ENCODE data around the gene MSH4.
A peak's percentile ranks its signal among the peaks of the same experiment; 100 is the strongest.
"Not testable (repeated sequence)": the region's sequence is repeated elsewhere in the genome, so short reads cannot be mapped to it uniquely, and the experiment has no call there.

The MSH4 gene

GRCh38 chr1:75771978-75772377, 24.7 kb upstream of the MSH4 start:
- Histone ChIP-seq H3K9me2 (ENCODE audit: low read depth, low read length) (no peaks in the 10 kb centered on the region), H3K9ac (ENCODE audit: low read length) (no peak overlapping the region), H3K9me3 (ENCODE audit: low read length) (no peaks in the 10 kb centered on the region; the same call in 1 of the 2 replicates), H3K27me3 (ENCODE audit: insufficient read depth, low read length) (no peaks in the 10 kb centered on the region), H3K4me2 (ENCODE audit: low read length) (no peak overlapping the region), H2AFZ (ENCODE audit: low read length) (no peak overlapping the region), H3K27ac (ENCODE audit: low read depth, low read length, poor library complexity, severe bottlenecking) (no peak overlapping the region), H3K4me3 (ENCODE audit: low read depth, low read length, poor library complexity, severe bottlenecking) (no peak overlapping the region), H3K4me1 (ENCODE audit: insufficient read depth, low read length, severe bottlenecking) (no peaks in the 10 kb centered on the region), H4K20me1 (ENCODE audit: insufficient read depth, low read length) (no peaks in the 10 kb centered on the region), H3F3A (ENCODE audit: insufficient read depth, low read length) (no peaks in the 10 kb centered on the region), H3K79me2 (ENCODE audit: insufficient read depth, low read length) (no peaks in the 10 kb centered on the region), H3K36me3 (ENCODE audit: insufficient read depth, low read length) (no peaks in the 10 kb centered on the region)
- TF ChIP-seq EZH2 (IDR thresholded peaks at IDR 0.05; ENCODE audit: borderline replicate concordance, low read length) (no peak), CTCF (IDR thresholded peaks at IDR 0.05; ENCODE audit: low read length) (no peak)

- not testable (repeated sequence) for H3K27ac ChIP-seq (ENCODE audit: low read depth, low read length, poor library complexity, severe bottlenecking); H3F3A ChIP-seq (ENCODE audit: insufficient read depth, low read length); H3K9me3 ChIP-seq (ENCODE audit: low read length); H3K36me3 ChIP-seq (ENCODE audit: insufficient read depth, low read length); H4K20me1 ChIP-seq (ENCODE audit: insufficient read depth, low read length); H3K79me2 ChIP-seq (ENCODE audit: insufficient read depth, low read length); H3K4me2 ChIP-seq (ENCODE audit: low read length); H3K4me3 ChIP-seq (ENCODE audit: low read depth, low read length, poor library complexity, severe bottlenecking); H3K27me3 ChIP-seq (ENCODE audit: insufficient read depth, low read length); H3K4me1 ChIP-seq (ENCODE audit: insufficient read depth, low read length, severe bottlenecking); H2AFZ ChIP-seq (ENCODE audit: low read length); H3K9me2 ChIP-seq (ENCODE audit: low read depth, low read length); H3K9ac ChIP-seq (ENCODE audit: low read length)
These were observed 18.9 kb upstream of the MSH4 start for GRCh38 chr1:75777812-75778211.

DNA sequence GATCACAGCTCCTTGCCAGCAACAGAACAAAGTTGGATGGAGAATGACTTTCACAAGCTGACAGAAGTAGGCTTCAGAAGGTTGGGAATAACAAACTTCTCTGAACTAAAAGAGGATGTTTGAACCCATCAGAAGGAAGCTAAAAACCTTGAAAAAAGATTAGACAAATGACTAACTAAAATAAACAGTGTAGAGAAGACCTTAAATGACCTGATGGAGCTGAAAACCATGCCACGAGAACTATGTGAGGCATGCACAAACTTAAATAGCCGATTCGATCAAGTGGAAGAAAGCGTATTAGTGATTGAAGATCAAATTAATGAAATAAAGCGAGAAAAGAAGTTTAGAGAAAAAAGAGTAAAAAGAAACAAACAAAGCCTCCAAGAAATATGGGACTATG, 18.0 kb upstream of the MSH4 start:
- H3K9ac ChIP-seq (ENCODE audit: low read length); H3K36me3 ChIP-seq (ENCODE audit: insufficient read depth, low read length); H4K20me1 ChIP-seq (ENCODE audit: insufficient read depth, low read length); H3K9me3 ChIP-seq (ENCODE audit: low read length); H3K4me3 ChIP-seq (ENCODE audit: low read depth, low read length, poor library complexity, severe bottlenecking); H3K4me1 ChIP-seq (ENCODE audit: insufficient read depth, low read length, severe bottlenecking); H3K27ac ChIP-seq (ENCODE audit: low read depth, low read length, poor library complexity, severe bottlenecking); H3F3A ChIP-seq (ENCODE audit: insufficient read depth, low read length); H3K27me3 ChIP-seq (ENCODE audit: insufficient read depth, low read length); H3K79me2 ChIP-seq (ENCODE audit: insufficient read depth, low read length); H3K9me2 ChIP-seq (ENCODE audit: low read depth, low read length); H2AFZ ChIP-seq (ENCODE audit: low read length); H3K4me2 ChIP-seq (ENCODE audit: low read length): not testable (repeated sequence)

GRCh38 chr1:75780183-75780582, 16.5 kb upstream of the MSH4 start:
- H3K36me3 ChIP-seq (ENCODE audit: insufficient read depth, low read length); H2AFZ ChIP-seq (ENCODE audit: low read length); H3K79me2 ChIP-seq (ENCODE audit: insufficient read depth, low read length); H4K20me1 ChIP-seq (ENCODE audit: insufficient read depth, low read length); H3K4me3 ChIP-seq (ENCODE audit: low read depth, low read length, poor library complexity, severe bottlenecking); H3K9ac ChIP-seq (ENCODE audit: low read length); H3K9me3 ChIP-seq (ENCODE audit: low read length); H3K9me2 ChIP-seq (ENCODE audit: low read depth, low read length); H3K4me2 ChIP-seq (ENCODE audit: low read length); H3F3A ChIP-seq (ENCODE audit: insufficient read depth, low read length); H3K27me3 ChIP-seq (ENCODE audit: insufficient read depth, low read length); H3K27ac ChIP-seq (ENCODE audit: low read depth, low read length, poor library complexity, severe bottlenecking): not testable (repeated sequence)
- H3K4me1 ChIP-seq (ENCODE audit: insufficient read depth, low read length, severe bottlenecking): peaks cover 14% of the 10 kb centered on the region

DNA sequence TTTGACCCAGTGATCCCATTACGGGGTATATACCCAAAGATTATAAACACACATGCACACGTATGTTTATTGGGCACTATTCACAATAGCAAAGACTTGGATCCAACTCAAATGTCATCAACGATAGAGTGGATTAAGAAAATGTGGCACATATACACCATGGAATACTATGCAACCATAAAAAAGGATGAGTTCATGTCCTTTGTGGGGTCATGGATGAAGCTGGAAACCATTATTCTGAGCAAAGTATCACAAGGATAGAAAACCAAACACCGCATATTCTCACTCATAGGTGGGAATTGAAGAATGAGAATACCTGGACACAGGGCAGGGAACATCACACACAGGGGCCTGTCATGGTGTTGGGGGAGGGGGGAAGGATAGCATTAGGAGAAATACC, 12.8 kb upstream of the MSH4 start:
- H2AFZ ChIP-seq (ENCODE audit: low read length); H3K9me2 ChIP-seq (ENCODE audit: low read depth, low read length); H3K9me3 ChIP-seq (ENCODE audit: low read length); H4K20me1 ChIP-seq (ENCODE audit: insufficient read depth, low read length); H3K27me3 ChIP-seq (ENCODE audit: insufficient read depth, low read length); H3F3A ChIP-seq (ENCODE audit: insufficient read depth, low read length): not testable (repeated sequence)
- Histone ChIP-seq H3K36me3 (ENCODE audit: insufficient read depth, low read length) (peaks cover 23% of the 10 kb centered on the region), H3K9ac (ENCODE audit: low read length) (peak overlapping the region; percentile 93; the same call in 1 of the 2 replicates), H3K79me2 (ENCODE audit: insufficient read depth, low read length) (peaks cover 29% of the 10 kb centered on the region), H3K4me3 (ENCODE audit: low read depth, low read length, poor library complexity, severe bottlenecking) (peak overlapping the region; percentile 92), H3K27ac (ENCODE audit: low read depth, low read length, poor library complexity, severe bottlenecking) (peak overlapping the region; percentile 96), H3K4me2 (ENCODE audit: low read length) (peak overlapping the region; percentile 94), H3K4me1 (ENCODE audit: insufficient read depth, low read length, severe bottlenecking) (peaks cover 35% of the 10 kb centered on the region)

All from OCI-LY1 (cell line).